CD4-positive, alpha-beta T cell treated with Interleukin-15 for 4 hours (primary cell): ENCODE data around the gene ATIC.
"Not testable (repeated sequence)": the region's sequence is repeated elsewhere in the genome, so short reads cannot be mapped to it uniquely, and the experiment has no call there.

ENCODE experiments used
- DNase-seq: peaks from one replicate; pipeline ENCODE4 v3.0.0-alpha.2; 2020; ENCODE audit warnings: low spot score

The ATIC gene

GRCh38 chr2:215315301-215315700 lies 3.4 kb downstream of the ATIC start:
- no peak for DNase-seq

- DNase-seq, result no peak
Measured at GRCh38 chr2:215316336-215316735, 4.5 kb downstream of the ATIC start.

- no peak for DNase-seq
Measured at GRCh38 chr2:215319500-215319899, 7.6 kb downstream of the ATIC start.

GRCh38 chr2:215320102-215320501 lies 8.2 kb downstream of the ATIC start:
- no peak for DNase-seq

- DNase-seq, result no peak
Measured at GRCh38 chr2:215320679-215321078, 8.8 kb downstream of the ATIC start.

- DNase-seq, result no peak
Measured at GRCh38 chr2:215324811-215325210, 13.0 kb downstream of the ATIC start.

- no peak for DNase-seq
Measured at GRCh38 chr2:215328066-215328465, 16.2 kb downstream of the ATIC start.

- no peak for DNase-seq
Measured at GRCh38 chr2:215332872-215333595, 21.2 kb downstream of the ATIC start.

GRCh38 chr2:215338883-215339679 lies 27.2 kb downstream of the ATIC start:
- no peak for DNase-seq

- DNase-seq, result no peak
Measured at GRCh38 chr2:215347878-215348277, 36.0 kb downstream of the ATIC start.

GRCh38 chr2:215352602-215353001 lies 40.7 kb downstream of the ATIC start:
- no peak for DNase-seq

GRCh38 chr2:215354771-215355695 lies 43.2 kb downstream of the ATIC start:
- DNase-seq, result no peak

GRCh38 chr2:215355801-215356200 lies 43.9 kb downstream of the ATIC start:
- DNase-seq, result no peak

- no peak for DNase-seq
Measured at GRCh38 chr2:215356334-215356947, 44.6 kb downstream of the ATIC start.

- DNase-seq, result no peak
Measured at GRCh38 chr2:215356948-215357461, 45.1 kb downstream of the ATIC start.

- DNase-seq, result no peak
Measured at GRCh38 chr2:215357660-215358059, 45.8 kb downstream of the ATIC start.

- DNase-seq, result no peak
Measured at GRCh38 chr2:215358312-215358845, 46.5 kb downstream of the ATIC start.

GRCh38 chr2:215358891-215359575 lies 47.2 kb downstream of the ATIC start:
- DNase-seq, result no peak

GRCh38 chr2:215359576-215359922 lies 47.7 kb downstream of the ATIC start:
- no peak for DNase-seq

- not testable (repeated sequence) for DNase-seq
Measured at GRCh38 chr2:215360059-215360458, 48.2 kb downstream of the ATIC start.

- no peak for DNase-seq
Measured at GRCh38 chr2:215360596-215360995, 48.7 kb downstream of the ATIC start.
